ENCODE measurements around the gene DPP10.

Gene DPP10

GRCh38 chr2:115833196-115833595 is 1390.8 kb downstream of the DPP10 start:
- TF ChIP-seq CTCF (IDR thresholded peaks at IDR 0.05; ENCODE audit: insufficient read depth, low read depth, low read length, missing control alignments): no peak
- no peak for DNase-seq (ENCODE audit: low read depth)

DNA sequence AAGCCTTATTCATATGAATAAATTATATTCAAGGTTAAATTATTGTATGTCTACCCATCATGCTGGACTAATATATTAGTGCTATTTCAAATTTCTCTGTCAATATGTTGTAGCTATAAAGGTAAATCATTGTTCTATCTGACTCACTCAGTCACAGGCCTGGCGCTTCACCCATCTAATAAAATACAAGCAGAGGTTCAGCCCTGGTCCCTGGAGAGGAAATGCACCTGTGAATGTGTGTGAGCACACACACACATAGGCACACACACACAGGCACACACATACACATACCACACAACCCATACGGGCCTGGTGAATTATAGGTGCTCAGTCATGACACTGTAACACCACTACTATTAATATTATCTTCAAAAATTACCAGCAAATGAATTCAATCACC is 1396.1 kb downstream of the DPP10 start:
- DNase-seq (ENCODE audit: low read depth): no peak
- no peak for TF ChIP-seq CTCF (IDR thresholded peaks at IDR 0.05; ENCODE audit: insufficient read depth, low read depth, low read length, missing control alignments)
- no peak overlapping the region for H3K4me3 ChIP-seq (ENCODE audit: low read length)

More at GRCh38 chr2:115833196-115833595, 1390.8 kb downstream of the DPP10 start:
- no peak overlapping the region for H3K4me3 ChIP-seq (ENCODE audit: low read length)

- no peak for DNase-seq (ENCODE audit: low read depth)
- H3K4me3 ChIP-seq (ENCODE audit: low read length): no peak overlapping the region
- no peak for TF ChIP-seq CTCF (IDR thresholded peaks at IDR 0.05; ENCODE audit: insufficient read depth, low read depth, low read length, missing control alignments)
Observed at GRCh38 chr2:115842306-115842705, 1399.9 kb downstream of the DPP10 start.

DNA sequence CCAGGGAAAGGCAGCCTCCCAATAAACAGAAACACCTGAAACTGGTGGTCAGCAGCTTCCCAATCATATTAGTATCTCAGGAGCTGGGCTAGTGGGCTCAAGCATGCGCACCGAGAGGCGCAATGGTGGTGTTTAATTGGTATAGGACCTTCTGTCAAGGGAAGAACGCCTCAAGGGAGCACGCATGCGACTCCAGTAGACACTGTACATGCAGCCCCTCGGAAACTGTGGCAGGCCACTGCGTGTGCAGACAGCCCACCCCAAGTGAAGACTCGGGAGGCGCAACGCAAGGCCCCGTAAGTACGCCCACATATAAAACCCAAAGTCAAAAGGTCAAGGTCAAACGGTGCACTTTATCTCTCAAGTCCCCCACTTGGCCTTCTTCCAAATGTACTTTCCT is 1405.8 kb downstream of the DPP10 start:
- no peak for TF ChIP-seq CTCF (IDR thresholded peaks at IDR 0.05; ENCODE audit: insufficient read depth, low read depth, low read length, missing control alignments)
- no peak overlapping the region for H3K4me3 ChIP-seq (ENCODE audit: low read length)
- no peak for DNase-seq (ENCODE audit: low read depth)

- no peak for DNase-seq (ENCODE audit: low read depth)
- TF ChIP-seq CTCF (IDR thresholded peaks at IDR 0.05; ENCODE audit: insufficient read depth, low read depth, low read length, missing control alignments): no peak
- no peak overlapping the region for H3K4me3 ChIP-seq (ENCODE audit: low read length)
Observed at GRCh38 chr2:115867024-115867423, 1424.6 kb downstream of the DPP10 start.

GRCh38 chr2:115874427-115874826 is 1432.0 kb downstream of the DPP10 start:
- no peak for DNase-seq (ENCODE audit: low read depth)
- H3K4me3 ChIP-seq (ENCODE audit: low read length): no peak overlapping the region
- no peak for TF ChIP-seq CTCF (IDR thresholded peaks at IDR 0.05; ENCODE audit: insufficient read depth, low read depth, low read length, missing control alignments)

- DNase-seq (ENCODE audit: low read depth): no peak
- TF ChIP-seq CTCF (IDR thresholded peaks at IDR 0.05; ENCODE audit: insufficient read depth, low read depth, low read length, missing control alignments): no peak
- no peak overlapping the region for H3K4me3 ChIP-seq (ENCODE audit: low read length)
Observed at GRCh38 chr2:115880558-115880957, 1438.1 kb downstream of the DPP10 start.

All from epithelial cell of esophagus (primary cell).